HG02759 (cell line): ENCODE data around the gene GRIN3B.
"Not testable (repeated sequence)": the region's sequence is repeated elsewhere in the genome, so short reads cannot be mapped to it uniquely, and the experiment has no call there.

ENCODE experiments used
- ATAC-seq: cut with Tn5 transposase; IDR thresholded peaks from one replicate; pipeline ENCODE4 v1.9.1; 2021; ENCODE audit warnings: mild to moderate bottlenecking, moderate library complexity; ENCODE audit not compliant: unreplicated experiment

GRIN3B gene, protein sequence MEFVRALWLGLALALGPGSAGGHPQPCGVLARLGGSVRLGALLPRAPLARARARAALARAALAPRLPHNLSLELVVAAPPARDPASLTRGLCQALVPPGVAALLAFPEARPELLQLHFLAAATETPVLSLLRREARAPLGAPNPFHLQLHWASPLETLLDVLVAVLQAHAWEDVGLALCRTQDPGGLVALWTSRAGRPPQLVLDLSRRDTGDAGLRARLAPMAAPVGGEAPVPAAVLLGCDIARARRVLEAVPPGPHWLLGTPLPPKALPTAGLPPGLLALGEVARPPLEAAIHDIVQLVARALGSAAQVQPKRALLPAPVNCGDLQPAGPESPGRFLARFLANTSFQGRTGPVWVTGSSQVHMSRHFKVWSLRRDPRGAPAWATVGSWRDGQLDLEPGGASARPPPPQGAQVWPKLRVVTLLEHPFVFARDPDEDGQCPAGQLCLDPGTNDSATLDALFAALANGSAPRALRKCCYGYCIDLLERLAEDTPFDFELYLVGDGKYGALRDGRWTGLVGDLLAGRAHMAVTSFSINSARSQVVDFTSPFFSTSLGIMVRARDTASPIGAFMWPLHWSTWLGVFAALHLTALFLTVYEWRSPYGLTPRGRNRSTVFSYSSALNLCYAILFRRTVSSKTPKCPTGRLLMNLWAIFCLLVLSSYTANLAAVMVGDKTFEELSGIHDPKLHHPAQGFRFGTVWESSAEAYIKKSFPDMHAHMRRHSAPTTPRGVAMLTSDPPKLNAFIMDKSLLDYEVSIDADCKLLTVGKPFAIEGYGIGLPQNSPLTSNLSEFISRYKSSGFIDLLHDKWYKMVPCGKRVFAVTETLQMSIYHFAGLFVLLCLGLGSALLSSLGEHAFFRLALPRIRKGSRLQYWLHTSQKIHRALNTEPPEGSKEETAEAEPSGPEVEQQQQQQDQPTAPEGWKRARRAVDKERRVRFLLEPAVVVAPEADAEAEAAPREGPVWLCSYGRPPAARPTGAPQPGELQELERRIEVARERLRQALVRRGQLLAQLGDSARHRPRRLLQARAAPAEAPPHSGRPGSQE

GRCh38 chr19:1000095-1000494, at the start of gene GRIN3B:
Gene GRIN3B, plus strand, starts transcription at chr19:1000419. Its CDS starts 19 bp downstream, at chr19:1000438.
- ATAC-seq: no peak

GRCh38 chr19:952049-952679, 48.1 kb upstream of the GRIN3B start:
- ATAC-seq: no peak

GRCh38 chr19:952680-953444, 47.4 kb upstream of the GRIN3B start:
- ATAC-seq: no peak

- no peak for ATAC-seq
Measured at GRCh38 chr19:953445-954271, 46.6 kb upstream of the GRIN3B start.

GRCh38 chr19:954272-954671, 45.9 kb upstream of the GRIN3B start:
- no peak for ATAC-seq

- no peak for ATAC-seq
Measured at GRCh38 chr19:954672-955494, 45.3 kb upstream of the GRIN3B start.

DNA sequence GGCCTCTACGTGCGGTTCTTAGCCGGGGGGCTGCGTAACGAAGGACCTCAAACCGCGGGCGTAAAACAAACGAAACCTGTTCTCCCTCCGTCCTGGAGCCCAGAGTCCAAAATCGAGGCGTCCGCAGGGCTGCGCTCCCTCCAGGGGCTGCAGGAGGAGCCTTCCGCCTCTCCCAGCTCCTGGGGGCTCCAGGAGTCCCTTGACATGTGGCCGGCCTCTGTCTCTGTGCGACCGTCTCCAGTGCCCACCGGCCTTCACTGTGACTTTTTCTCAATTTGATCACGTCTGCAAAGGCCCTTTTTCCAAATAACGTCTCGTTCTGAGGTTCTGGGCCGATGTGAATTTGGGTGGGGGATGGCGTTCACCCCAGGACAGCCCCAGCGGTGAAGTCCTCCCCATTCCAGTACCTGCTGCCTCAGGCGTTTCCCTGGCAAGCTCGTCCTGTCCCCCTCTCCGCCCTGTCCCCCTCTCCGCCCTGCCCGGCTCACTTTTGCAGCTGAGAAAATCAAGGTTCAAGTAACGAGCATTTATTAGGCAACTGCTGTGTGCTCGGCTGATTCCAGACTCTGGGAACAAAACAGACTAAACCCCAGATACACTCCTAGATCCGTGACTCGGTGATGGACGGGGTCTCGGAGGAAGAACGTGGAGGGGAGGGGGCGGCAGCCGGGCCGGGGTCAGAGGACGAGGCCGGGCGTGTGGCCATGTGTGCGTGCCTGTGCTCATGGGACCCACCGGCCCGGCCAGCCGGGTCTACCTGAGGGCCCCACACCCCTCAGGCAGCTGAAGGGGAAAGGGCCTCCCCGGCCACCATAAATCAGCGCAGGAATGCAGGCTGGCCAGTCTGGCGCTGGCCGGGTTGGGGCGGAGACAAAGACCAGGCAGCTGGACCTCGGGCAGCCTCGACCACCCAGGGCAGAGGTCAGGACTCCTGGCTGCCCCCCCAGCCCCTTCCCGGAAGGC, 44.1 kb upstream of the GRIN3B start:
- ATAC-seq: no peak

DNA sequence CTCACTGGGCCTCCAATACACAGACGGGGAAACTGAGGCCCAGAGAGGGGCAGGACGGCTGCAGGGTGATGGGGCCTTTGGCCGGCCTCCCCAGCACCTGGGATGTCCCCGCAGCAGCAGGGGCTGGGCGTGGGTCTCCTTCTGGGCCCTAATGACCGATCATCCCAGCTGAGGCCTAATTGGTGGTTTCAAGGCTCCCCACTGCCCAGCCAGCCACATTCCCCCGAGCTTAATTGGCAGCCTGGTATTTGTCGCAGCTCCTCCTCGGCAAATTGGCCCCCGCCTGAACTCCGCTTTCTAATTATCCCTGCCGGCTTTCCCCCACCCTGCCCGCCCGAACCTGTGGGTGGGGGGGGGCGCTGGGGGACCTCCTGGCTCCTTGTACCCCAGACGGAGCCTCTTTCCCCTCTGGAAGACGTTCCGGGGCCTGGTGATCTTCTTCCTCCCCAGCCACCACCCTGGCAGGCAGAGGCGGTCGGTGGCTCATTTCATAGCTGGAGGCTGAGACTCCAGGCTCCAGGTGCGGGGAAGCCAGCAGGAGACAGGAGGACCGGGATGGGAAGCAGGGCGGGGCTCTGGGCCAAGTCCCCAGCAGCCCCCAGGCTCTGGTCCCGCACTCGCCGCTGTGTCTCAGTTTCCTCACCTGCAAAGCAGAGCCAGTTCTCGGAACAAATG, 43.3 kb upstream of the GRIN3B start:
- no peak for ATAC-seq

- ATAC-seq: not testable (repeated sequence)
Measured at GRCh38 chr19:957578-957977, 42.6 kb upstream of the GRIN3B start.

DNA sequence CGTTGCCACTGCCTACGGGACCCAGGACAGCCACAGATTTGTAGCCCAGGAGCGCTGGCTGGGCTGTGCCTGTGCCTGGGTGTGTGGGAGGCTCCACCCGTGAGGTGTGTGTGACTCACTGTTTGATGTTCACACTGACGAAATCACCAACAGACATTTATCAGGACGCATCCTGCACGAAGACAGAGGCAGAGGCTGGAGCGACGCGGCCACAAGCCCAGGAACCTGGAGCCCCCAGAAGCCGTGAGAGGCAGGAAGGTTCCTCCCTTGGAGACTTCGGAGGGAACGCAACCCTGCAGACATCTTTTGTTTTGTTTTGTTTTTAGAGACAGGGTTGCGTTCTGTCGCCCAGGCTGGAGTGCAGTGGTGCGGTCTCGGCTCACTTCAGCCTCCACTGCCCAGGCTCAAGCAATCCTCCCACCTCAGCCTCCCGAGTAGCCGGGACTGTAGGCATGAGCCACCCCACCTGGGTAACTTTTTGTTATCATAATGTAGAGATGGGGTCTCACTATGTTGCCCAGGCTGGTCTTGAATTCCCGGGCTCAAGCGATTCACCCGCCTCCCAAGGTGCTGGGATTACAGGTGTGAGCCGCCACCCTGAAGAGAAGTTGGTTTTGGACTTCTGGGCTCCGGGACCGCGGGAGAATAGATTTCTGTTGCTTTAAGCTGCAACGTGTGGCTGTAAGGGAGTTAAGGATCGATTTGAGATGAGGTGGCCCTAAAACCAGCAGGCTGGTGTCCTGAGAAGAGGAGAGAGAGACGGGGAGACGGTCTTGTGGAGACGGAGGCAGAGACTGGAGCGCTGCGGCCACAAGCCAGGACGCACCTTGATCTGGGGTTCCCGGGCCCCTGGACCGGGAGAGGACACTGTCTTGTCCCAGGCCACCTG, 41.0 kb upstream of the GRIN3B start:
- no peak for ATAC-seq

- ATAC-seq: no peak
Measured at GRCh38 chr19:960020-960419, 40.2 kb upstream of the GRIN3B start.

- ATAC-seq: no peak
Measured at GRCh38 chr19:960601-960938, 39.6 kb upstream of the GRIN3B start.

GRCh38 chr19:961866-962620, 38.2 kb upstream of the GRIN3B start:
- no peak for ATAC-seq

GRCh38 chr19:962683-963400, 37.4 kb upstream of the GRIN3B start:
- ATAC-seq: no peak

- ATAC-seq: no peak
Measured at GRCh38 chr19:963486-963951, 36.7 kb upstream of the GRIN3B start.
